K562 (cell line): Measurements from ENCODE around the gene PREX1.

ENCODE experiments used
- EP300 ChIP-seq: IDR thresholded peaks from 2 replicates; pipeline ENCODE4 v1.6.1; 2012; ENCODE audit warnings: low read length, improper control_type of control experiment
- RBFOX2 ChIP-seq: fragments of 200-400 bp; formaldehyde crosslinking; IDR thresholded peaks from 2 replicates; pipeline ENCODE4 v1.6.1; 2017; ENCODE audit warnings: low read depth, mild to moderate bottlenecking, low read length, moderate library complexity
- TCF7 ChIP-seq: sonication (generic); IDR thresholded peaks from 2 replicates; pipeline ENCODE4 v1.6.1; 2016; ENCODE audit warnings: antibody characterized with exemption, borderline replicate concordance
- ZNF507 ChIP-seq: conservative IDR thresholded peaks from 2 replicates; pipeline ENCODE4 v1.6.1; 2017; ENCODE audit warnings: missing genetic modification characterization, missing compliant biosample characterization
- TF ChIP-seq, protein P1 (sequence below), 3 experiments: IDR thresholded peaks in 2 of 3; conservative IDR thresholded peaks in 1 of 3; 2 replicates each; pipeline ENCODE4 v1.5.1; 2011 to 2012; ENCODE audit warnings: low read length in 3 of 3, mild to moderate bottlenecking in 3 of 3, control low read depth in 2 of 3, improper control_type of control experiment in 1 of 3, inconsistent platforms in 1 of 3, low read depth in 1 of 3, mixed read lengths in 1 of 3, moderate library complexity in 1 of 3; ENCODE audit not compliant: insufficient read depth in 2 of 3
- TF ChIP-seq, protein P2 (sequence below): fragments of 450-650 bp; IDR thresholded peaks from 2 replicates; pipeline ENCODE4 v1.6.1; 2016; ENCODE audit warnings: low read depth, mild to moderate bottlenecking, moderate library complexity

DNA sequence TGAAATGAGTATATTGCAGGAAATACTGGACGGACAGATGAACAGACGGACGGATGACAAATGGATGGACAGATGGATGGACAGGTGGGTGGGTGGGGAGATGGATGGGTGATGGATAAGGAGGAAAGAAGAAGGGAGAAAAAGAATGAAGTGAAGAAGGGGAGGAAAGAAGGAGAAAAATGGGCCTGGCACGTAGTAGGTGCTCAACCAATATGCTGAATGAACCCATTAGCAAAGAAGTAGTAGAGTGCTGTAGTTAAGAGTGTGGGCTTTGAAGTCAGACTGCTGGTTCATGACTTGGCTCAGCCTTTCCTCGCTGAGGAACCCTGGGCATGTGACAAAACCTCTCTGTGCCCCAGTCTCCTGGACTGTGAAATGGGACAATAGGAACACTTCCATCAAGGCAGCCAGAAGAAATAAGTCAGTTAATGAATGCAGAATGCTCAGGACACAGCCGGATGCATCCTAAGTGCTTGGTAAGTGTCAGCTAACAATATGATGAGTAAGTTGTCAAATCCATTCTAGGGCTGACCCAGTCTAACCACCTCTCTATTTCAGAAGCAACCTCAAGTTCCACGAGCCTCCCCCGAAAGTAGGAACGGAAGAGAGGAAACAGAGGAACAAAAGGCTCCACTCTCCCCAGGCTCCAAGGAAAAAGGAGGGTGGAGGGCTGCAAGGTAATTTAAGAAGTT, 37.9 kb downstream of the PREX1 start:
- TF ChIP-seq, protein P1, sequence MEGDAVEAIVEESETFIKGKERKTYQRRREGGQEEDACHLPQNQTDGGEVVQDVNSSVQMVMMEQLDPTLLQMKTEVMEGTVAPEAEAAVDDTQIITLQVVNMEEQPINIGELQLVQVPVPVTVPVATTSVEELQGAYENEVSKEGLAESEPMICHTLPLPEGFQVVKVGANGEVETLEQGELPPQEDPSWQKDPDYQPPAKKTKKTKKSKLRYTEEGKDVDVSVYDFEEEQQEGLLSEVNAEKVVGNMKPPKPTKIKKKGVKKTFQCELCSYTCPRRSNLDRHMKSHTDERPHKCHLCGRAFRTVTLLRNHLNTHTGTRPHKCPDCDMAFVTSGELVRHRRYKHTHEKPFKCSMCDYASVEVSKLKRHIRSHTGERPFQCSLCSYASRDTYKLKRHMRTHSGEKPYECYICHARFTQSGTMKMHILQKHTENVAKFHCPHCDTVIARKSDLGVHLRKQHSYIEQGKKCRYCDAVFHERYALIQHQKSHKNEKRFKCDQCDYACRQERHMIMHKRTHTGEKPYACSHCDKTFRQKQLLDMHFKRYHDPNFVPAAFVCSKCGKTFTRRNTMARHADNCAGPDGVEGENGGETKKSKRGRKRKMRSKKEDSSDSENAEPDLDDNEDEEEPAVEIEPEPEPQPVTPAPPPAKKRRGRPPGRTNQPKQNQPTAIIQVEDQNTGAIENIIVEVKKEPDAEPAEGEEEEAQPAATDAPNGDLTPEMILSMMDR (IDR thresholded peaks at IDR 0.05 in 2 of 3, conservative IDR thresholded peaks at IDR 0.05 in 1 of 3; ENCODE audit: insufficient read depth in 2 of 3, low read depth in 1 of 3, low read length in 3 of 3): no peak
- TF ChIP-seq, protein P2, sequence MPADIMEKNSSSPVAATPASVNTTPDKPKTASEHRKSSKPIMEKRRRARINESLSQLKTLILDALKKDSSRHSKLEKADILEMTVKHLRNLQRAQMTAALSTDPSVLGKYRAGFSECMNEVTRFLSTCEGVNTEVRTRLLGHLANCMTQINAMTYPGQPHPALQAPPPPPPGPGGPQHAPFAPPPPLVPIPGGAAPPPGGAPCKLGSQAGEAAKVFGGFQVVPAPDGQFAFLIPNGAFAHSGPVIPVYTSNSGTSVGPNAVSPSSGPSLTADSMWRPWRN: no peak
- TF ChIP-seq TCF7 (no peak), EP300 (no peak), RBFOX2 (no peak), ZNF507 (tag) (no peak)
